Thymus (tissue), 11 donors: ENCODE data around the gene SIK3. TPM values are rescaled to one million over a fixed set of nuclear protein-coding genes. Genes with fewer than 3 reads are reported as not detected.

Experiments
- DNase-seq, 9 donors: peaks; one replicate each; pipeline ENCODE4 v3.0.0-alpha.2; 2013; ENCODE audit warnings: low spot score in 9 of 9, low read depth in 6 of 9, missing footprints in 1 of 9
- H3K27ac ChIP-seq, 2 donors: one replicate each; pipeline ENCODE4 v1.5.1; 2013; ENCODE audit warnings: control low read depth in 1 of 2, low read depth in 1 of 2, low read length in 1 of 2, mild to moderate bottlenecking in 1 of 2, moderate library complexity in 1 of 2
- H3K27me3 ChIP-seq, 2 donors: one replicate each; pipeline ENCODE4 v1.5.1; 2013; ENCODE audit warnings: low read length in 1 of 2; ENCODE audit not compliant: control insufficient read depth in 2 of 2, insufficient read depth in 1 of 2
- H3K36me3 ChIP-seq, 2 donors: one replicate each; pipeline ENCODE4 v1.5.1; 2013; ENCODE audit warnings: low read length in 1 of 2, mild to moderate bottlenecking in 1 of 2, moderate library complexity in 1 of 2; ENCODE audit not compliant: control insufficient read depth in 2 of 2, insufficient read depth in 2 of 2
- H3K4me1 ChIP-seq, 2 donors: one replicate each; pipeline ENCODE4 v1.5.1; 2013; ENCODE audit warnings: low read length in 2 of 2; ENCODE audit not compliant: control insufficient read depth in 2 of 2, insufficient read depth in 2 of 2
- H3K4me3 ChIP-seq, 2 donors: one replicate each; pipeline ENCODE4 v1.5.1; 2013; ENCODE audit warnings: low read length in 2 of 2, control low read depth in 1 of 2, mild to moderate bottlenecking in 1 of 2
- H3K9me3 ChIP-seq, 2 donors: one replicate each; pipeline ENCODE4 v1.5.1; 2013; ENCODE audit warnings: low read length in 1 of 2, mild to moderate bottlenecking in 1 of 2; ENCODE audit not compliant: control insufficient read depth in 2 of 2, insufficient read depth in 1 of 2
- WGBS: extraction: QIAGEN DNeasy Blood & Tissue Kit; methylation state at CpG from one replicate; pipeline ENCODE4 v1.1.7; 2013; 5-methylcytosine and 5-hydroxymethylcytosine counted together
- polyA plus RNA-seq: library from polyadenylated mRNA; stranded (reverse); fragments of 200-250 nt; gene quantifications from one replicate; pipeline ENCODE4 v1.2.3, GENCODE V29; 2013
- total RNA-seq: library from RNA; stranded (reverse); fragments of 120-200 nt; gene quantifications from one replicate; pipeline ENCODE4 v1.2.4, GENCODE V29; 2013
- donor health status: healthy.

The SIK3 gene
- total and polyA plus RNA-seq, 2 donors = 10.3 to 12.2 TPM

DNA sequence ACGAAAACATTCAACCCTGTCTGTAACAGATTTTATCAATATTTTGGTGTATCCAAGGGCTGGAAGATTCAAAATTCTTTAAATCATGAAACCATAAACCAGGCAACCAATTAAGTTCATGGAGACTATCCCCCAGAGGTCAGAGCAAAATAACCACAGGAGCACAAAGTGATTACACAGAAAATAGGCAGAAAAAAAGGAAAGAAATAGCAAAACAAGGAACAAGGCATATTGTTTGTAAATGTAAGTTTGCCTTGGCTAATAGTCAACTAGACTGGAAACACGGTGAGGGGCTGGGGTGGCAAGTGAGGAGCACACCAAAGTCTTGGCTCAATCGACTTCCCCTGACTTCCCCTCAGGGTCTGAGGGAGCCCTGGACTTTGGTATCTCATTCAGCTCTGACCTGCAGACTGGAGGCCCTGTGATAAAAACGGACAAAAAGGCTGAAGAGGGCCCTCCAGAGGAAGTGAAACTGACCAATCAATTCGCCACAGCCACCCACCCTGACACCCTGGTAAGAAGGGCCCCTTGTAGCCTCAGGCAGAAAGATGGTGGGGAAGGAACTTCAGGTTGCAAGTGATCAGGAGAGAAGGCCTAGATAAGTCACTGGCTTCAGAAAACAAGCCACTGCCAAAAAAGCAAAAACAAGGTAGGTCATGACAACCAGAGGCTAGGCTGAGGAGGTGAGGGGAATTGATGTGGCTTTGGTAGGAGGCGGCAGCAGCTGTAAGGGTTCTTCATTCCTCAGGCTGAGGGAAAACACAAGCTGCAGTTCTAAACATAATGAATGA lies 1.8 kb downstream of the SIK3 start:
- WGBS = 41% methylated on average over 6 of the region's 6 CpGs
- H3K27ac ChIP-seq = peak overlapping the region; percentile 84 to 90
- no peaks in the 10 kb centered on the region for H3K9me3 ChIP-seq
- H3K4me3 ChIP-seq = peak overlapping the region; percentile 89 to 94
- peaks cover 35 to 41% of the 10 kb centered on the region in 2 donors for H3K4me1 ChIP-seq
- no peaks in the 10 kb centered on the region for H3K27me3 ChIP-seq
- peaks cover 0 to 2% of the 10 kb centered on the region in 2 donors for H3K36me3 ChIP-seq
- DNase-seq = peak in 6 of 9 donors; percentile 60 to 86 (median 68)

DNA sequence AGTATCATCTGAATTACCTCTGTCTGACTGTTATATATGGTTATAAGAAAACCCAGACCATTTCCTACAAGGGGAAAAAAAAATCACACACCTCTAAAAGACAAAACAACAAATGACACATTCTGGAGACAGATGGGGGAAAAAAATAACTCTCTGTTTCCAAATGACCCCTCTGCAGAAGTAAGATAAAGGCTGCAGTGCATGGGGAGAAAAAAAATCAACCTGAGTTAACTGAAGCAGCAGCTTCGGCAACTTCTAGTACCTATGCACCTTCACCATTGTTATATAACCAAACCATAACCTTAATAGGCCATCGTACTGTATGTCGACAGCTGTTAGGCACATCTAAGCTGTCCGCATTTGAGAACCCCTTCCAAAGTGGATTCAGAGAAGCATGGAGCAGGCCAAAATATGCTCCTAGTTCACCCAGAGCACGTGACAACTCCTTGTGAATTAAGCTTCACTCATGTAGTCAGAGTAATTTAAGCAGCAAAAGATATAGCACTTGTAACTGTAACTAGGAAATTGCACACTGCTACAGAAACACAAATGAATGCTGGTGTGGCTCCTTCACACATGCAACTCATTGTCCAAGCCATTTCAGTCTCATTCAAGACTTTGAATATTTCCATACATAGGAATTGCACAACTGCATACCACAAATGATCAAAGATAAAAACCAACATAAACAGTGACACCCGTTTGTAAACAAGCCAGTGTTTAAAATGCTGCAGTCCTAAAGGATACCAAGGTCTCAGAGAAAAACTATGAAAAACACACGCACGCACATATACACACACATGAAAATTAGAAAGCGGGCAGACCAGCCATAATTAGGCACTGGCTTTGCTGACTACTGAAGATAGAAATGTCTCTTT lies 2.7 kb downstream of the SIK3 start:
- no peaks in the 10 kb centered on the region for H3K27me3 ChIP-seq
- peaks cover 35 to 41% of the 10 kb centered on the region in 2 donors for H3K4me1 ChIP-seq
- WGBS = 58% methylated on average over 9 of the region's 9 CpGs
- peak overlapping the region; percentile 30 to 89 for H3K4me3 ChIP-seq
- peak overlapping the region; percentile 15 to 90 for H3K27ac ChIP-seq
- H3K36me3 ChIP-seq = peaks cover 0 to 2% of the 10 kb centered on the region in 2 donors
- DNase-seq = peak in 1 of 9 donors; percentile 37
- no peaks in the 10 kb centered on the region for H3K9me3 ChIP-seq

DNA sequence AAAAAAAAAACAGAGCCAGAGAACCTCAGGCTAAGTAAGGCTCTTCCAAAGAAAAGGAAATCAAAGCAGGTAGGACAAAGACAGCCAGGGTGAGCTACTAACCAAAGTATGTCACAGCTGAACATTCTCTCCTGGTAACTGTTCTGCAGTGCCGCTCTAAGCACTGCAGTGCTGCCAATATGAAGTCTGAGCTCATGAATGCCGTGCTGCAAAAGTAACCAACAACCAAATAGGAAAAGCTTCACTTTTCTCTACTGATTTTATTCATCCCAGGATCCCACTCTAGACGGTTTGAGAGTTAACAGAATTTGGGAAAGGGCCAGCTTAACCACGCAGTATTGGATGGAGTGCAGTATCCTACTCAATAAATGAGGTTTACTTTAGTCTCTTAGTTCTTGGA lies 3.5 kb downstream of the SIK3 start:
- peak in 3 of 9 donors; percentile 37 to 59 (median 46) for DNase-seq
- Histone ChIP-seq H3K27ac (peak overlapping the region; percentile 32 to 52), H3K4me1 (peaks cover 35 to 41% of the 10 kb centered on the region in 2 donors), H3K36me3 (peaks cover 0 to 2% of the 10 kb centered on the region in 2 donors), H3K9me3 (no peaks in the 10 kb centered on the region), H3K27me3 (no peaks in the 10 kb centered on the region), H3K4me3 (peak overlapping the region in 1 of 2 donors; percentile 29)
- 36% methylated on average over 4 of the region's 4 CpGs for WGBS

DNA sequence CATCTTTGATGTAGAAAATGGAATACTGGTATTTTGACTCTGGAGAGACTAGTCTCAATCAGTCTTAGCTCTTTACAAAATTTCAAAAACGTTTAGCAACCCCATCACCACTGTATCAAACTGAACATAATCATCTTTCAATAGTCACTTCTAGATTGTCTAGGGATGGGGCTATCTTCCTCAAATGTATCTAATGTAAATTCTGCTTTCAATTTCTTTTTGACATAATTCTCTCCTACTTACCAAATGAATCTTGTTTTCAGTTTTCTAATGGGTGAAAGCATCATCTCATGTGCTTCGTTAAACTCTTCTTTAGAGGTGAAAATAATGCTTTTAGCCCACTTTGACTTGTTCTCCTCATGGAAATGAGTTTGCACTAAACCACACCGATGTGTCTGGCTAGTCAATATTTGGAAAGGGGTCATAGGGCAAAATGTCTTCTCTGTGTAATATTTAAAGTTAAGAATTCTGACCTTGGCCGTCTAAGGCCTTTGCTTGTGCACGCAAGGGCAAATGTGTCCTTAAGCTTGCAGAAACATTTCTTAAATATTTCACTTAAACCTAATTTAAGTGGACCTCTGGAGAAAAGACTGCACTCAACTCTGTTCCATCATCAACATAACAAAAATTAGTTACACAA lies 5.2 kb downstream of the SIK3 start:
- no peak for DNase-seq
- H3K27ac ChIP-seq = no peak overlapping the region
- WGBS = 63% methylated on average over 5 of the region's 5 CpGs
- H3K4me3 ChIP-seq = no peak overlapping the region
- peaks cover 30 to 33% of the 10 kb centered on the region in 2 donors for H3K4me1 ChIP-seq
- H3K9me3 ChIP-seq = no peaks in the 10 kb centered on the region
- H3K27me3 ChIP-seq = no peaks in the 10 kb centered on the region
- peaks cover 0 to 2% of the 10 kb centered on the region in 2 donors for H3K36me3 ChIP-seq

DNA sequence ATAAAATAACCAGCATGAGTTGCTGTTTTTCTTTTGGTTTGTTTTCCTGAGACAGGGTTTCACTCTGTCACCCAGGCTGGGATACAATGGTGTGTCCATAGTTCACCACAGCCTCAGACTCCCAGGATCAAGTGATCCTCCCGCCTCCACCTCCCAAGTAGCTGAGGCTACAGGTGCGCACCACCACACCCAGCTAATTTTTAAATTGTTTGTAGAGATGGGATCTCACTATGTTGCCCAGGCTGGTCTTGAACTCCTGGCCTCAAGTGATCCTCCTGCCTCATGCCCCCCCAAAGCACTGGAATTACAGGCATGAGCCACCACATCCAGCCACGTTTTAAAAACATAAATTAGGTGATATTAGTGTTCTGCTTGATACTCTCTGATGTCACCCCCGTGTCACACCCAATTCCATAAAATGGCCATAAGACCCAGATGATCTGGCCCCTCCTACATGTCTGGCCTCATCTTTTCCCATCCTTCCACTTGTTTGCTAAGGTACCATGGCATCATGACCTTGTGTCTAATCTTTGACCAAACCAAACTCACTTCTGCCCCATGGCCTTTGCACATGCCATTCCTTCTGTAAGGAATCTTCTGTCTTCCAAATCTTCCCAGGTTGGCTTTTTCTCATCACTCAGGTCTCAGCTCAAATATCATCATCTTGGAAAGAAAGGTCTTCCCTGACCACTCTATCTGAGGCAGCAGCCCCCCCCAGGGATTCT lies 6.3 kb downstream of the SIK3 start:
- no peak overlapping the region for H3K27ac ChIP-seq
- no peak overlapping the region for H3K4me3 ChIP-seq
- H3K27me3 ChIP-seq = no peaks in the 10 kb centered on the region
- H3K4me1 ChIP-seq = peaks cover 36 to 39% of the 10 kb centered on the region in 2 donors
- no peaks in the 10 kb centered on the region for H3K9me3 ChIP-seq
- peaks cover 0 to 2% of the 10 kb centered on the region in 2 donors for H3K36me3 ChIP-seq
- no peak for DNase-seq
- 98% methylated on average over 4 of the region's 4 CpGs for WGBS

DNA sequence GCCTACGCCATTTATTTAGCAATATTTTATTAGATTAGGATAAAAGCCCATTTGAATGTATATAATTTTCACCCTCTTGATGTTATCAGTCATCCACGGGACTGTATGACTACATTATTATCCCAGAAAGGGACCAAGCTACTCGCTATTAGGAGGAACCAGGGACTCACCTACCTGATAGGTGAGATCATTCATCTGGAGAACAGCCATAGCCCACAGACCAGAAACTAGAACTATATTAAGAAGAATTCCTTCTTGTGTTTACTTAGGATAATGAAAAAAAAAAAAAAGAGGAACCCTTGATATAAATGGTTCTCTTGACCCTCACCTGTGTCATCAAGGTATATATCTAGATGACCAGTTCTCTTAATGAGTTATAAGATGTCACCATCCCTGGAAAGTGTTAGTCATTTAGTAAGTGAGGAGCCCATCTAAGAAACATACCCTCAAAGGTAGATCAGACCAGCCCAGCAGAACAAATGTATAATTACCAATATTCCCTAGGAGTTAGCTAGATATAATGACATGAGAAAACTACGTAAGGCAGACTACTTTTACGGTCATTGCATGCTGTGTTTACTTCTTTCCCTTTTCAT lies 8.0 kb downstream of the SIK3 start:
- Histone ChIP-seq H3K4me1 (peaks cover 21 to 22% of the 10 kb centered on the region in 2 donors), H3K27ac (no peak overlapping the region), H3K4me3 (no peak overlapping the region)

DNA sequence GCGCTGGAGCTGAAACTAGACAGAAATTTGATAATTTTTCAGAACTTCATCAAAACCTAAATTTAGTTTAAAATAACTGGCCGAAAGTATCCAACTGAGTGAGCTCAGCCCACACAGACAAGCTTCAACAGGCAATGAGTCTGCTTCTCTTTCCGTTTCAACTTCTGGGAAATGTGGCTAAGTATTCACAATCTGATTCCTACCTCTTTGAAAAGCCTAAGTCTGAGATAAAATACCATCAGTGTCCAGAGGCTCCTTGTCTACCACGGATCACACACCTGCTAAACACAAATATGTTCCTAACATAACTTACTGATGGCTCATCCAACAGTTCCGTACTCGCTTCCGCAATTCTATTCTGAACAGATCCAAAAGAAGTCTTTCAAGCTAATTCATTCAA lies 8.5 kb downstream of the SIK3 start:
- H3K4me3 ChIP-seq = no peak overlapping the region
- 79% methylated on average over 7 of the region's 7 CpGs for WGBS
- H3K36me3 ChIP-seq = peaks cover 2 to 4% of the 10 kb centered on the region in 2 donors
- H3K27me3 ChIP-seq = no peaks in the 10 kb centered on the region
- DNase-seq = no peak
- H3K9me3 ChIP-seq = no peaks in the 10 kb centered on the region
- no peak overlapping the region for H3K27ac ChIP-seq
- peaks cover 17 to 18% of the 10 kb centered on the region in 2 donors for H3K4me1 ChIP-seq

More for the DNA sequence above, 8.0 kb downstream of the SIK3 start:
- Histone ChIP-seq H3K36me3 (peaks cover 2% of the 10 kb centered on the region in 2 donors), H3K9me3 (no peaks in the 10 kb centered on the region), H3K27me3 (no peaks in the 10 kb centered on the region)
- DNase-seq = no peak
- 96% methylated on average over 5 of the region's 5 CpGs for WGBS

DNA sequence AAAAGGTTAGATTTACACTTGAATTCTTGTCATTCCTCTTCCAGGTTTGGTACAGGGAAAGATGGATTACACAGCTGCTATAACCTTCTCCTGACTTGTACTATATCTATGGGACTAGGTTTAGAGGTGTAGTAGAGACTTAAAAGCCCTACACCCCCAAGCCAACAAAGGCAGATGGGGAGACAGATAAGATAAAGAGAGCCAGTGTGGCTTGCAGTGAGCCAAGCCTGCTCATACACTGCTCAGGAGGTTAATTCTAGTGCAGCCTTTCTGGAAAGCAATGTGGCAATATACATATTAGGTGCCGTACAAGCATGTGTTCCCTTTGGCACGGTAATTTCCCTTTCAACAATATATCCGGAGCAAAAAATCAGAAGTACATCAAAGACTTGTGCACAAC lies 10.8 kb downstream of the SIK3 start:
- H3K4me1 ChIP-seq = peaks cover 12 to 14% of the 10 kb centered on the region in 2 donors
- 69% methylated on average over 3 of the region's 3 CpGs for WGBS
- H3K36me3 ChIP-seq = peaks cover 1 to 4% of the 10 kb centered on the region in 2 donors
- H3K9me3 ChIP-seq = no peaks in the 10 kb centered on the region
- H3K27ac ChIP-seq = no peak overlapping the region
- H3K4me3 ChIP-seq = no peak overlapping the region
- DNase-seq = peak in 3 of 9 donors; percentile 38 to 62 (median 39)
- no peaks in the 10 kb centered on the region for H3K27me3 ChIP-seq
